ENCODE data around the gene TRIO. TPM values are rescaled to one million over a fixed set of nuclear protein-coding genes. Genes with fewer than 3 reads are reported as not detected.
"Not testable (repeated sequence)": the region's sequence is repeated elsewhere in the genome, so short reads cannot be mapped to it uniquely, and the experiment has no call there.

Gene TRIO
- 100 to 1,000 TPM in 3 of 4 donors, 10 to 100 TPM in 1; 92.8 to 122 (median 116) TPM for polyA plus RNA-seq (ENCODE audit: insufficient read length in 4 of 4)

- peak; percentile 80 to 91 (median 87) for DNase-seq (ENCODE audit: low read depth in 4 of 4, low spot score in 2 of 4)
Measured at GRCh38 chr5:14142827-14143545, at the start of gene TRIO. TRIO (plus strand) TSS chr5:14143342; CDS start chr5:14143726, 384 bp downstream.

DNA sequence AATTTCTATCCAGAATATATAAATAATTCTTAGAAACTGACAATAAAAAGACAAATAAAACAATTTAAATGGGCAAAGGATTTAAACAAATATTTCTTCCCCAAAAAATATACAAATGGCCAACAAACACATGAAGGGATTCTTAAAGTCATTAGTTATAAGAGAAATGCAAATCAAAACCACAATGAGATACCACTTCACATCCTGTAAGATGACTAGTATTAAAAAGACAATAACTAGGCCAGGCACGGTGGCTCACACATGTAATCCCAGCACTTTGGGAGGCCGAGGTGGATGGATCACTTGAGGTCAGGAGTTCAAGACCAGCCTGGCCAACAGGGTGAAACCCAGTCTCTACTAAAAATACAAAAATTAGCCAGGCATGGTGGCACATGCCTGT lies 45.8 kb upstream of the TRIO start:
- DNase-seq (ENCODE audit: low read depth in 4 of 4, low spot score in 2 of 4), result not testable (repeated sequence)

DNA sequence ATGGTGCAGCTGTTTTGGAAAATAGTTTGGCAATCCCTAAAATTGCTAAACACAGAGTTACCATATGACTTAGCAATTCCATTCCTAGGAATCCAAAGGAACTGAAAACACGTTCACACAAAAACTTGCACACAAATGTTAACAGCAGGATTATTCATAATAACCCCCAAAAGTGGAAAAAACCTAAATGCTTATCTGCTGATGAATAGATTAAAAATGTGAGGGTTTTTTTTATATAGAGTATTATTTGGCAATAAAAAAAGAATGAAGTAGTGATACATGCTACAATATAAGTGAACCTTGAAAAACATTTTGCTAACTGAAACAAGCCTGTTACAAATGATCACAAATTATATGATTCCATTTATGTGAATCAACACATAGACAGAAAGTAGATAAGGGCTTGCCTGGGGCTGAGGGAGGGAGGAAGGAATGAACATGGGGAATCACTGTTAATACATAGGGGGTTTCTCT lies 45.1 kb upstream of the TRIO start:
- DNase-seq (ENCODE audit: low read depth in 4 of 4, low spot score in 2 of 4), result no peak

- DNase-seq (ENCODE audit: low read depth in 4 of 4, low spot score in 2 of 4), result no peak
Measured at GRCh38 chr5:14100281-14100680, 42.9 kb upstream of the TRIO start.

DNA sequence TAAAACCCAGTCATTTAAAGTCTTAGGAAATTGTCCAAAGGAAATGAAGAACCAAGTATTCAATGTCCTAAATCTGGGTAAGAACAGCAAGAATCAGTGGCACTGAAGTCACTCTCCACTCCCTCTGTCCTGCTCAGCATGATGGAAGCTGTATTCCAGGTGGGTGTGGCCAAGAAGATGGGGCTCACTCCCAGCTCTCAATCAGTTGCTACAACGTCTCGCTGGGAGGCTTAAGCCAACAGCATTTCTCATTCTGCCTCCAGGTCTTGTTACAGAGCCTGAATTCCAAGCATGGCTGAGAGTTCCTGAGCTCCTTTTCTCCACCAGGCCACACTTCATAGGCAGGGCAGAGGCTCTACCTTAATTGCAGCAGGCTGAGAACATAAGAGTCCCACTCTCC lies 41.2 kb upstream of the TRIO start:
- DNase-seq (ENCODE audit: low read depth in 4 of 4, low spot score in 2 of 4), result no peak

DNA sequence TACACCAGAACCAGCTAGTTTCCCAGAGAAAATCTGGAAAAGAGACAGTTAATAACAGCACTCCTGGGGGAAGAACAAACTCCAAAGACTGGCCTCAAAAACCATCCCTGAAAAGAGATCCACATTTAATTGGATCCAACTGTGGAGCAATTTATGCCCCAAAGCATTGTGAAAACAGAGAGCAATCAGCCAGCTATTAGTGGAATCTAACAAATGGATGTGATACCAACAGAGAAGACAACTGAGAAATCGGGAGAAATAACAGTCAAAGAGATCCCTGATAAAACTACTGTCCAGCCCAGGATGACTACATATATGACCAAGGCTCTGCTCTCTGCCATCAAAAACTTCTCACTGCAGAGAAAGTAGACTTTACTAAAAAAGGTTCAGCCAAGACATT lies 40.5 kb upstream of the TRIO start:
- no peak for DNase-seq (ENCODE audit: low read depth in 4 of 4, low spot score in 2 of 4)

DNA sequence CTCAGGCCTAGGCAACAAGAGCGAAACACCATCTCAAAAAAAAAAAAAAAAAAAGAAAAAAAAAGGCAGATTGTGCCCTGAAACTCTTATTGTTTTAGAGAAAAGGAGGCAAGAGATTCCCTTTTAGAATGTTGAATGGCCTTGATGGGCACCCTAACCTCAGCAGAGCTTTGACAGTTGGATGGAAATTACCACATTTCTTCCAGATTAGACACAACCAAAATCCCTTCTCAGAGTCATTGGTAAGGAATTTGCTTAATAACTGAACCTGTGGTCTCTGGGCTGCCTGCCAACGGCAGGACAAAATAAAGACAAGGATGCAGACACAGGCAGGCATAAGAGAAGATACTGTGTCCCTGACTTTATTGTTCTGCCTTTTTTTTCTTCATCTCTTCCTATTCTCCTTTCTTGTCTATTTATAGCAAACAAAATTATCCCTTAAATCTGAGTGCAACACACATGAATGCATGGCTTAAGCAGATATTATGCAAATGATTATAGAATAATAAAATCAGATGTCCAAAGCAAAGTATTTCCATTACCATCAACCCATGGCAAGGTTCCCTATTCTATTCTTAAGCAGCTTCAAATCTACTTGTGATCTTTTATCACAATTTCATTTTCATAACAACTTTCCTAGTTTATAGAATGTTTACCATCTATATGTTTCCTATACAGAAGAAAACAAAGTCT lies 37.3 kb upstream of the TRIO start:
- no peak for DNase-seq (ENCODE audit: low read depth in 4 of 4, low spot score in 2 of 4)

DNA sequence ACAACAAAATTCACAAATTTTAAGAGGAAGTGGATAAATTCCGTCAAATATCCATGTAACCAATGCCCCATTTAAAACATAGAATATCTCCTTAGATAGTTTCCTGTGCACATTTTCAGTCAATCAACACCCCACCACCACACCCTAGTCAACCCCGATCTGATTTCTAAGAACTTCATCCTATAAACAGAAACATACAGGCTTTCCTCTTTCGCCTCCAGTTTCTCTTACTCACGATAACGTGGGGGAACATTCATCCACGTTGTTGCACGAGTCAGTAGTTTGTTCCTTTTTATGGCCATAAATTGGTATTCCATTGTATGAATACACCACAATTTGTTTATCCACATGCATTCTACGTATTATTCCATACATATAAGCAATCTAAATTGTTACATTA lies 35.6 kb upstream of the TRIO start:
- no peak for DNase-seq (ENCODE audit: low read depth in 4 of 4, low spot score in 2 of 4)

- peak in 3 of 4 donors; percentile 26 to 56 (median 28) for DNase-seq (ENCODE audit: low read depth in 4 of 4, low spot score in 2 of 4)
Measured at GRCh38 chr5:14108170-14108996, 34.8 kb upstream of the TRIO start.

- no peak for DNase-seq (ENCODE audit: low read depth in 4 of 4, low spot score in 2 of 4)
Measured at GRCh38 chr5:14109041-14109747, 33.9 kb upstream of the TRIO start.

GRCh38 chr5:14109771-14110170 lies 33.4 kb upstream of the TRIO start:
- no peak for DNase-seq (ENCODE audit: low read depth in 4 of 4, low spot score in 2 of 4)

GRCh38 chr5:14110196-14110595 lies 32.9 kb upstream of the TRIO start:
- no peak for DNase-seq (ENCODE audit: low read depth in 4 of 4, low spot score in 2 of 4)

GRCh38 chr5:14110680-14111079 lies 32.5 kb upstream of the TRIO start:
- DNase-seq (ENCODE audit: low read depth in 4 of 4, low spot score in 2 of 4), result no peak

DNA sequence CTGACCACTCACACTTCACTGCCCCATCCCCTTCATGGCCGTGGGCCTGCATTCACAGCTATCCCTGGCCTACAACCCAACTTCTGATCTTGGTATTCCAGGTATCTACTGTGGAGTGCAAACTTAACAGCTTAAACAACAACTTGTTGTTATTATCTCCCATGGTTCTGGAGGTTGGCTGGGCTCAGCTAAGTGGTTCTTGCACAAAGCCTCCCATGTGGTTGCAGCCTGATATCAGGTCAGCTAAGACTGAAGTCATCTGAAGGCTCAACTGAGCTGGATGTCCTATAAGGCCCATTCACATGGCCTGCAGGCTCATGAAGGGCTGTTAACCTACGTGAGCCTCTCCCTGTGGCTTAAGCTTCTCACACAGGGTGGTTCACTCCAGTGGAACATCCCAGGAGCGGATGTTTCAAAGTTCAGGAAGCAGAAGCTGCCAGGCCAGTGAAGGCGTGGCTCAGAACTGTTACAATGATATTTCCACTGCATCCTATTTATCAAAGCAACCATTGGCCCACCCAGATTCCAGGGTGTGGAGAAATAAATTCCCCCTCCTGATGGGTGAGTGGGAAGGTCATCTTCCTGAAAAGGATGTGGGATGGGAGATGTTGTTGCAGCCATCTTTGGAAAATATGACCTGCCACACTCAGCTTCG lies 30.0 kb upstream of the TRIO start:
- no peak for DNase-seq (ENCODE audit: low read depth in 4 of 4, low spot score in 2 of 4)

- no peak for DNase-seq (ENCODE audit: low read depth in 4 of 4, low spot score in 2 of 4)
Measured at GRCh38 chr5:14114615-14115251, 28.4 kb upstream of the TRIO start.

GRCh38 chr5:14115323-14115895 lies 27.7 kb upstream of the TRIO start:
- DNase-seq (ENCODE audit: low read depth in 4 of 4, low spot score in 2 of 4), result no peak

- no peak for DNase-seq (ENCODE audit: low read depth in 4 of 4, low spot score in 2 of 4)
Measured at GRCh38 chr5:14118551-14119320, 24.4 kb upstream of the TRIO start.

DNA sequence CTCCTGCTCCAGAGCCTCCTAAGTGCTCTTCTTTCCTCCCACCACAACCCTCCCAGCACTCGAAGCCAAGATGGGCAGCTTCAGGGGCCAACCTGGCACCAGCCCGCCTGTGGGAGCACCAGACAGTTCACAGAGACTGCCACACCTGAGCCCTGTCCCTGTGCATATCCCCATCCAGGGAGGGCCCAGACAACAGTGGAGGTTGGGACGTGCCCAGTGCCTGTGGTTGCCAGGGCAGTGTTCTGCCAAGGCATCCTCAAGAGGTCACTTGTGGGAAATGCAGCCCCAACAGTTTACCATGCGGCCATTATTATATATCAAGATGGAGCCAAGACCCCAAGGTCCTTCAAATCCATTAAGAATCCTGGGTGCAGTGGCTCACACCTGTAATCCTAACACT lies 23.0 kb upstream of the TRIO start:
- no peak for DNase-seq (ENCODE audit: low read depth in 4 of 4, low spot score in 2 of 4)
